Stimulated activated CD4-positive, alpha-beta T cell treated with anti-CD3 and anti-CD28 coated beads, Interleukin-1b, Interleukin-23, amount 100 ng/mL, for 48 hours (primary cell): ENCODE results near the gene IRAK1.
"Not testable (repeated sequence)": the region's sequence is repeated elsewhere in the genome, so short reads cannot be mapped to it uniquely, and the experiment has no call there.

Source experiments
- DNase-seq: peaks from one replicate; pipeline ENCODE4 v3.0.0-alpha.2; 2020

The IRAK1 gene

DNA sequence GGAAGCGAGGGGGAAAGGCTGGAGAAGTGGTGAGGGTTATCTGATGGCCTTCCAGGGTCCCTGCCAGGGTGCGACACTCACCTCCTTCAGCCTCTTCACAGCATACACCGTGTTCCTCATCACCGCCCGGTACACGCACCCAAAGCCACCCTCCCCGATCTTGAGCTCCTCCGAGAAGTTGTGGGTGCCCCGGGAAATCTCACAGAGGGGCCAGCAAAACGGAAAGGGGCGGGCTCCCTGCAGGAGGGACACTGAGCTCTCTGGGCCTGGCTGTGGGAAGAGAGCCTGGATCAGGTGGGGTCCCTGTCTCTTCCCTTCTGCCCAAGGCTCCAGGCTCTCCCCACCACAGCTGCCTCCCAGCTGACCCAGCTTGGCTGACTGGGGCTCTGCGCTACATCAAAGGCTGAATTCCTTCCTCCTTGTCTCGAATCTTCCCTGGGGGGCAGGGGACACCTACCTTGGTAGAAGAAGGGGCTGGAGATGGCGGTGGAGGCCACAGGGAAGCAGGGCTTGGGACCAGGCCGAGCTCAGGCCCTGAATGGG is 1.1 kb downstream of the IRAK1 start:
- no peak for DNase-seq

GRCh38 chrX:154017766-154018517 is 1.8 kb downstream of the IRAK1 start:
- no peak for DNase-seq

- no peak for DNase-seq
These were observed 3.2 kb downstream of the IRAK1 start for GRCh38 chrX:154016366-154017076.

GRCh38 chrX:154015581-154016264 is 4.0 kb downstream of the IRAK1 start:
- no peak for DNase-seq

DNA sequence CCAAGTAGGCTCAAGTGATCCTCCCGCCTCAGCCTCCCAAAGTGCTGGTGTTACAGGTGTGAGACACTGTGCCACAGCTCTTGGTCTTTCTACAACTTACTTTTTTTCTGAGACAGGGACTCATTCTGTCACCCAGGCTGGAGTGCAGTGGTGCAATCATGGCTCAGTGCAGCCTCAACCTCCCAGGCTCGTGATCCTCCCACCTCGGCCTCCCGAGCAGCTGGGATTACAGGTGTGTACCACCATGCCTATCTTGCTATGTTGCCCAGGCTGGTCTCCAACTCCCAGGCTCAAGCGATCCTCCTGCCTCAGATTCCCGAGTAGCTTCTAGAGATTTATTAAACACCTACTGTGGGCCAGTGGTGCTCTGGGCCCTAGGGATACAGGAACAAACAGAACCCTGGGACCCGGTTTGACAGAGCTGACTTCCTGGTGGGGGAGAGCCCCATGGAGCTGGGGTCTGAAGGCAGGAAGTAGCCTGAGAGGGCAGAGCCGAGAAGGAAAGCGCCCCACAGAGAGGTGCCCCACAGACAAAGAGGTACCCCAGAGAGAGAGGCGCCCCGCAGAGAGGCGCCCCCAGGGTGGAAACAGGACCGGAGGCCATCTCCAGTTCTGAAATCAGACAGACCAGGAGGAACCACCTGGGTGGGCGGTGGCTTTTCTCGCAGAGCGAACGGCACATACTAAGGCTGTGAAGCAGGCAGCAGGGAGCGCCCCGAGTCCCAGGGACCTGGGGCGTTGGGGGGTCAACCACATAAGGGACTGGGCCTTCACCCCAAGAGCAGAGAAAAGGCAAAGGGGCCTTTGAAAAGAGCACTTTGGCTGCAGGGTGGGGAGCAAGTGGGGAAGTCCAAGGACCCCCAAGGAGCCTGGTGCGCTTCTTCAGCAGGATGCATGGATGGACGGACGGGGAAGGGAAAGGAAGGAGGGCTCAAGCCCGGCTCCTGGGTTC is 5.0 kb downstream of the IRAK1 start:
- no peak for DNase-seq

DNA sequence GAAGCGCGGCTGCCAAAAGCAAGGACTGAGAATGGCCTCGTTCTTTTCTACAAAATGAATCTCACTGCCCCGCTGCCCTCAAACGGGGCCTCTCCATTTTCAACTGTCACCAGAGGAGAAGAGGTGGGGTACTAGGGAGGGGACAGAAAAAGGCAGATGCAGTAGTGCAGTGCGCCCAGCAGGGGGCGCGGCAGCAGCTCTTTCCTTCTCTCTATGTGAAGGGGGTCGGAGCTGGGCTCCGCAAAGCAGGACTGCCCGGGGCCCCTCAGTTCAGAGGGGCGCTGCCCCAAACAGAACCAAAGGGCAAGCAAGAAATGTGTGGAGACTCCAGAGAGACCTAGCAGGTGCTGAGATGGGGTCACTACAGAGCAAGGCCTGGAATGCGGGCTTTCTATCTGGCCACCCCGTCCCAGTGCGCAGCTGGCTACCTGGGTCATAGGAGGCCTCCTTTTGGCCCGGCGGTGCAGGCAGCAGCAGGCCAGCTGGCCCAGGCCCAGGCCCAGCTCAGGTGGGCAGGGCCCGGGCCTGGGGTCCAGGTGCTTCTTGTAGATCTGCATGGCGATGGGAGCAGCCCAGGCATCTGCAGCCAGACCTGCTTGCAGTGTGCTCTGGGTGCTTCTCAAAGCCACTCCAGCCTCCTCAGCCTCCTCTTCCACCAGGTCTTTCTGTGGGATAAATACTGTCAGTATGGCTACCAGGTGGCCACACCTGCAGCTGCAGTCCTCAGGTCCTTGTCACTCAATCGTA is 5.9 kb downstream of the IRAK1 start:
- peak; percentile 45 for DNase-seq

DNA sequence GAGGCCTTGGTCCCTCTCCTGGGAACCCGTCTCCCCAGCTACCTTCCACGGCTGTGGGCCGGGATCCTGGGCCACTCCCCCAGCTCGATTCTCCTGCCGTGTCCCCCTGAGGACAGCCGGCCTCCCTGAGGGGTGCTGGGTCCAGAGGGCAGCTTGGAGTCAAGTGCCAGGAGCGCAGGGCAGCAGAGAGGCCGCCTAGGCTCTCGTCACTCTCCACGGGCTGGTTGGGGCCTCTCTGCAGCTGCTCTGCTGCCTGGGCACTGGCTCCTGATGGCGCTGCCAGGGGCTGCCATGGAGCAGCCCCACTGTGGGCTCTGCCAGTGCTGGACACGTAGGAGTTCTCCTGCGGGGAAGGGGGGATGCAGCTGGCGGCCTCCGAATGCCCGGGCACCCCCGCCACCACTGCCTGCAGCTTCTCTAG is 6.7 kb downstream of the IRAK1 start:
- no peak for DNase-seq

- no peak for DNase-seq
These were observed 7.2 kb downstream of the IRAK1 start for GRCh38 chrX:154012336-154012991.

DNA sequence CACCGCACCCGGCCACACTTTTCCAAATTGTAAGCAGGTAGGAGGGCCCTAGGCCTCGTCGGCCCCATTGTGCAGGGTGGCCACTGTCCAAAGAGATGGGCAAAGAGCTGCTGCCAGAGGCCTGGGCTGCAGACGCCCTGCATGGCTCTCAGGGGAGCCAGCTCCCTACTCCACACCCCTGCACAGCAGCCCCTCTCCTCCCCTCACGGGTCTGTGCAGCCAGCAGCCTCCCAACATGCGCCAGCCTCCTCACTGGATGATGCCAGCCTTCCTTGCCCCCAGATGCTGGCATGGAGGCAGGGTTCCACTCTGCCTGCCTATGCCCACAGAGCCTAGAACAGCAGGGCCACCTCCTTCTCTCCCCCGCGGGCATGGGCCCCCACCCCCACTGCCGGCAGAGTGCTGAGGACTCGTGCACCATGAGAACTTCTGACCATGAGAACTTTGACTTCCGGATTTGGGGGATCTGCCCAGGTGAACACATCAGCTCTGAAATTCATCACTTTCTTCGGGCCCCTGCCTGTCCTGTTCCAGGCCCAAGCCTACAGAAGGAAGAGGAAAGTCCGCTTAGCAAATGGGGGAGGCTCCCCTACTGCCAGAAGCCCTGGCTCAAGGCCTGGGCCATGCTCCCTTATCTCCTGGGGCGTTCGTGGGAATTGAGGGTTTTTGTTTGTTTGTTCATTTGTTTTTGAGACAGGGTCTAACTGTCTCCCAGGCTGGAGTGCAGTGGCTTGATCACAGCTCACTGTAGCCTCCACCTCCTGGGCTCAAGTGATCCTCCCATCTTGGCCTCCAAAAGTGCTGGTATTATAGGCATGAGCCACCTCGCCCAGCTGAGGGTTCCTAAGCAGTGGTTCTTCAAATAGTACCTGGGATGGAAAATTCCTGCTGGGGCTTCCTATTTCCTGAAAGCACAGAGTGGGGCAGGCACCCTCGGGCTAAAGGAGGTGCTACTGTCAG is 8.0 kb downstream of the IRAK1 start:
- DNase-seq: no peak

- no peak for DNase-seq
These were observed 9.2 kb downstream of the IRAK1 start for GRCh38 chrX:154010330-154011087.

DNA sequence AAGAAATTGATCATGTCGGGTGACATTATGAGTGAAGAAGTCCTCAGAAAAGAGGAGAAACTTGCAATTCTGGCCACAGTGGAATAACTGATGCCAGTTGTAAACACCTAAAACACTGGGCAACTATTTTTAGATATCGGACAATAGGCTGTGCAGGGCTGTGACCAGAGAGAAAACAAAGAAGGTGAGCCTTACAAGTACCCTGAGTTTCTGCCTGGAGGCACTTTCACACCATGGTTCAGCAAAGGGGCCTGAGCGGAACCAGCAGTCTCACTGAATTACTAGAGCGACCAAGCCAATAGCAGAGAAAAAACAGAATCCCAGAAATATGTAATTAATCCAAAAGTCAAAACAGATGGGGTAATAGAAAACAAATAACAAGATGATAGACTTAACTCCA is 11.2 kb downstream of the IRAK1 start:
- DNase-seq: no peak

- DNase-seq: no peak
These were observed 12.8 kb downstream of the IRAK1 start for GRCh38 chrX:154006947-154007346.

DNA sequence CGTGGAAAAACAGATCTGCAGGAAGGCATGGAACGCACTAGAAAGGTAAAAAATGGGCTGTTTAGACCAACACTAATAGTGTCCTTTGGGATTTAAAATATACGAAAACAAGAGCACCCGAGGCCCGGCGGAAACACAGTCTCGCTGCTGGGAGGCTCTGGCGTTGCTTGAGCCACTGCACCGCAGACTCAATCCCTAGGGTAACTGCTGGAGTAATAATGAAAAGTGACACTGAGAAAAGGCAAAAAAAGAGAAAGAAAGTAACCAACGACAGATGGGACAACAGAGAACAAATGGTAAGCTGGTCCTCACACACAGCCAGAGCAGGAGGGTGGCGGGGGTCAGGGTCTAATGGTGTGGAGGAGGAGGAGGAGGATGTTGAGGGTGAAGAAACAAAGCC is 15.4 kb downstream of the IRAK1 start:
- DNase-seq: no peak

- peak; percentile 49 for DNase-seq
These were observed 17.4 kb downstream of the IRAK1 start for GRCh38 chrX:154002215-154002719.

DNA sequence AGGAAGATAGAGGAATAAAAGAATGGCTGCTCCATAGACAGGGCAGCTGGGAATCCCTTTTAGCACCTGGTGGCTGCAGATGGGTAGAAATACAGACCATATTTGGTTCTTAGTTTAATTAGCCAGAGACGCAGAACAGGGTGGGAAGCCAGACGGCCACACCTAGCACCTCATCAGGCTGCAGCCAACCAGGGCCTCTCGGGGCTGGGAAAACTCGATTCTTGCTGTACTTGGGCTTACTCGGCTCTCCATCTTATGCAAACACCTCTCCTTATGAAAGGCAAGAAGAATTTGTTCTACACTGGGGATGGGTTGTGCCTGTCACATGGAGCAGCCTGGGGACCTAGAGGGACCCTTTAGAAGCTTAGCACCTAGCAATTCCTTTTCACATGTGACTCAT is 19.7 kb downstream of the IRAK1 start:
- DNase-seq: no peak

DNA sequence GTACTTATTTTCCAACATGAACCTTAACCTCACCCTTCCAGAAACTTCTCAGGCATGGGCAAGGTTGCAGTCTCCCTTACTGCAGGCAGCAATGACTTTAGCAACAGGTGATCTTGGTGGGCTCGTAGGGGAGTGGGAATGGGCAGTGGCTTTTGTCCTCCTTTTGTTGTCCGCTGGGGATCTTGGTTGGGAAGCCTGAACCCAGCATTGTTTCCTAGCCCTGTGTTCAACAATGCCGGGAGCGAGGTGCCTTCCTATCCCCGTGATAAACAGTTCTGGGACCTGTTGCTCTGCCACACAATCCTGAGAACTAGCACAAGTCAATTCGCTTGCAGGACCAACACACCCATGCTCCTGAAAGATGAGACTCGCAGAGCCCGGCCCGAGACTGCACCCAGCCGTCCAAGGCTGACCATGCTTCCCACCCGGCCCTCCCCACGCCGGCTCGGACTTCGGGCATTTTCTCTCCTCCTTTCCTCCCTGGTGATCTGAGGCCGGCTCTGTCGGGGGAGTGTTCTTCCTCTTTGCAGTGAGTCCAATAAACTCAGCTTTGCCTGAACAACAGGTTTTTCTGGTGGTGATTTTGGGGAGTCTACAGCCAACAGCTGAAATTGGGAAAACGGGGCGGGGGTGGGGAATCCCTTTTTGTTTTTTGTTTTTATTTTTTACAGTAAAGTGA is 20.2 kb downstream of the IRAK1 start:
- no peak for DNase-seq

- DNase-seq: no peak
These were observed 24.2 kb downstream of the IRAK1 start for GRCh38 chrX:153995504-153995903.

GRCh38 chrX:153994398-153994797 is 25.3 kb downstream of the IRAK1 start:
- DNase-seq: not testable (repeated sequence)
